ENCODE results near the gene NKX6-1. TPM values are rescaled to one million over a fixed set of nuclear protein-coding genes. Genes with fewer than 3 reads are reported as not detected.
A peak's percentile ranks its signal among the peaks of the same experiment; 100 is the strongest.

NKX6-1 gene
- not detected for total RNA-seq
- long read RNA-seq, donor 1: 0 reads
- long read RNA-seq, donor 2: 0 reads

DNA sequence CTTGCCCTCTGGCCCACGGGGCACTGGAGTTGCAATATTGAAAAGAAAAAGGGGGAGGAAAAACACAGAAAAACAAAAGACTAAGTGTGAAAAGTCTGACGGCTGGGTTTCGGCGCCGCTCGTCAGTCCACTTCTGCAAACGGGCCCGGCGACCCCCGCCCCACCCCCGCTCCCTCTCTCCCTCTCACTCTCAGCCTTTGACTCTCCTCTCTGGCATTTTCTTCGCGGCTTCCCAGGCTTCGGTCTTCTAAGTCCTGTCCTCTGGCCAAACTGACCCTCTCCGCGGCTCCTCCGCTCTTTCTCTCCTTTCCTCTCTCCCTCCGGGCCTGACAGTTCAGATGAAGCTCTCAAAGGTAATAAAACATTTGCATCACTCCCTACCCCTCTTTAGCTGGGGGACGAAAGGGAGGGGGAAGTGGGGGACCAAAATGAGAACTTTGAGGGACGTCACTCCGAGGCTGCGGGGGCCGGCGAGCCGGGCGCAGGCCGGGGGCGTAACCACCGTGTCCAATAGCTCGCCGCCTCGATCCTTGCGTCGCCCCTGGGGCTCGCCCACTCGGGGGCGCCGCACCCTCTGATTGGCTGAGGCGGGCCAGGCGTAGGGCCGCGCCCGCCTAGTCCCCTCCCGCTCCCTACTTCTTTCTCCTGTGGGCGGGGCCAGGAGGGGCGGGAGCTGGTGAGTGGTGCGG, at the start of gene NKX6-1:
Gene NKX6-1 (minus strand): TSS at position 358 of the 689 bp plus-strand sequence. CDS start 1,064 bp downstream, outside the sequence.
- DNase-seq (ENCODE audit: low spot score): peak; percentile 90

DNA sequence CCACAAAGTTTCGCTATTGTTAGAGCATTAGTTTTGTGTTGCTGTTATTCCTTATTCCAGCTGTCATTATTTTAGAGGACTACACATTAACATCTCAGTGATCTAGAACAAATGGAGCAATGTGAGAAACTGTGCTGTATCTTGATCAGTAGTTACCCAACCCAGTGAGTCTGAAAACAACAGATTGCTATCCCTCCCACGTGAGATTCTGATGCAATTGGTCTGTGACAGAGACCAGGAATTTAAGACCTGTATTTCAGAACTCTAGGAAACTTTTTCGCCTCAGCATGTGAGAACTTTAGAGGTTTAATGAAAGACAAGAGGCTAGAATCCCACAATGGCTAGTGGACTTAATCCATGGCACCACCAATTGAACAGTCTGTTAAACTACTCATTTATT, 48.1 kb upstream of the NKX6-1 start:
- DNase-seq (ENCODE audit: low spot score): no peak
- intact Hi-C loops (cut with DNase I): no loop called here

More for the DNA sequence above, at the start of gene NKX6-1:
- intact Hi-C loops (cut with DNase I): no loop called here

DNA sequence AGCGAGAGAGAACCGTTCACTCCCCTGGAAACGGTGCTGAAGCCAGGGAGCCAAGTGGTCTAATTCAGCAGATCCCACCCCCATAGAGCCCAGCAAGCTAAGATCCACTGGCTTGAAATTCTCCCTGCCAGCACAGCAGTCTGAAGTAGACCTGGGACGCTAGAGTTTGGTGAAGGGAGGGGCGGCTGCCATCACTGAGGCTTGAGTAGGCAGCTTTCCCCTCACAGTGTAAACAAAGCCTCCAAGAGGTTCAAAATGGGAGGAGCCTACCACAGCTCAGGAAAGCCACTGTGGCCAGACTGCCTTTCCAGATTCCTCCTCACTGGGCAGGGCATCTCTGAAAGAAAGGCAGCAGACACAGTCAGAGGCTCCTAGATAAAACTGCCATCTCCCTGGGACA, 46.0 kb upstream of the NKX6-1 start:
- intact Hi-C loops (cut with DNase I): no loop called here

DNA sequence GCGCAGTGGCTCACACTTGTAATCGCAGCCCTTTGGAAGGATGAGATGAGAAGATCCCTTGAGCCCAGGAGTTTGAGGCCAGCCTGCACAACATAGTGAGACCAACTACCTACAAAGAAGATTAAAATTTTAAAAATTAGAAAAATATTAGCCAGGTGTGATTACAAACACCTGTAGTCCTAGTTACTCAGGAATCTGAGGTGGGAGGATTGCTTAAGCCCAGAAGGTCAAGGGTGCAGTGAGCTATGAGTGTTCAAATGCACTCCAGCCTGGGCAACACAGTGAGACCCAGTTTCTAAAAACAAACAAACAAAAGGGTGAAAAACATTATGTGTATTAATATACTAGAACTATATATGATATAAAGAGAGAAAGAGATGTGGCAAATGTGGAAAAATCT, 36.8 kb upstream of the NKX6-1 start:
- intact Hi-C loops (cut with DNase I): no loop called here
- no peak for DNase-seq (ENCODE audit: low spot score)

More for the DNA sequence above, 46.0 kb upstream of the NKX6-1 start:
- DNase-seq (ENCODE audit: low spot score): no peak

DNA sequence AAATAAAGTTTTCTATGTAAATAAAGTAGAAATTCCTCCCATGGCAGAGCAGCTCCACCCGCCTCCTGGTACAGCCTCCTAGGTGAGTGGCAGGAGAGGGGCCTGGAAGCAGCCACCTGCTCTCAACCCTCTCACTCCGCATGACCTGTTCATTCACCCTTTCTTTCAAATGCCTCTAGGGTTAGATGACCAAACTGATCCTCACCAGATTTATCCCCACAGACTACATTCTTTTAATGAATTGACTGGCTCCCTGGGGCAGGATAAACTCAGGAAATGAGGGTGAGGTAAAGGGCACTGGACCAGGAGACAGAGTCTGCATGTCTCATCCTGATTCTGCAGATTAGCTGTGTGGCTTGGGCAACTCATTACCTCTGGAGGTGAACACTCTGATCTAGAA, 32.6 kb upstream of the NKX6-1 start:
- no peak for DNase-seq (ENCODE audit: low spot score)
- intact Hi-C loops (cut with DNase I): loop anchor here in 1 of 2 donors (5.0 kb wide), 1 partner anchor 1031 kb away; no protein-coding TSS in a partner anchor

DNA sequence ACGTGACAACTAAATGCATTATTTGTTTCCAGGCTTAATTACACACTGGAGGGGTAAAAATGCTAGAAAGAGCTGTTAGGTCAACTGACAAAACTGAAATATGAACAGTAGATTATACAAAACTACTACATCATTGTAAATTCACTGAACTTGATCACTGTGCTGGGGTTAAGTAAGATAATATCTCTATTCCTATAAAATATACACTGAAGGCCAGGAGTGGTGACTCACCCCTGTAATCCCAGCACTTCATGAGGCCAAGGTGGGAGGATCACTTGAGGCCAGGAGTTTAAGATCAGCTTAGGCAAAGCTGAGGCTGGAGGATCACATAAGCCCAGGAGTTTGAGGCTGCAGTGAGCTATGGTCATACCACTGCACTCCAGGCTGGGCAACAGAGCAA, 31.8 kb upstream of the NKX6-1 start:
- intact Hi-C loops (cut with DNase I): loop anchor here in 1 of 2 donors (5.0 kb wide), 1 partner anchor 1031 kb away; no protein-coding TSS in a partner anchor
- no peak for DNase-seq (ENCODE audit: low spot score)

DNA sequence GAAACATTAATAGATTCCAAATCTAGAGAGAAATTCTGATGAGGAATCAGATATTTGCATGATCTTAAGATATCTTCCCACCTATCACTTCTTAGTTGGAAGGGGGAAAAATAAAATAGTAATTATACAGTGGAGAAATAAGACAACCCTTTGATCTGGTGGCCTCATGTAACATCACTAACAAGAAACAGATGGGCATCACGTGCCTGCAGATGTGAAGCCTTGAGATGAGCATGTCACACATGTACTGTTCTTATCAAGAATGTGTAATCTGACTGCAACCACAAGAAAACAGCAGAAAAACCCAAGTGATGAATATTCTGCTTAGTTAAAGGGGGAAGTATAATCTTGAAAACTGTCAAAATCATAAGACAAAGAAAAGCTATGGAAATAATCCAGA, 31.4 kb upstream of the NKX6-1 start:
- DNase-seq (ENCODE audit: low spot score): no peak
- intact Hi-C loops (cut with DNase I): loop anchor here in 1 of 2 donors (5.0 kb wide), 1 partner anchor 1032 kb away; no protein-coding TSS in a partner anchor

DNA sequence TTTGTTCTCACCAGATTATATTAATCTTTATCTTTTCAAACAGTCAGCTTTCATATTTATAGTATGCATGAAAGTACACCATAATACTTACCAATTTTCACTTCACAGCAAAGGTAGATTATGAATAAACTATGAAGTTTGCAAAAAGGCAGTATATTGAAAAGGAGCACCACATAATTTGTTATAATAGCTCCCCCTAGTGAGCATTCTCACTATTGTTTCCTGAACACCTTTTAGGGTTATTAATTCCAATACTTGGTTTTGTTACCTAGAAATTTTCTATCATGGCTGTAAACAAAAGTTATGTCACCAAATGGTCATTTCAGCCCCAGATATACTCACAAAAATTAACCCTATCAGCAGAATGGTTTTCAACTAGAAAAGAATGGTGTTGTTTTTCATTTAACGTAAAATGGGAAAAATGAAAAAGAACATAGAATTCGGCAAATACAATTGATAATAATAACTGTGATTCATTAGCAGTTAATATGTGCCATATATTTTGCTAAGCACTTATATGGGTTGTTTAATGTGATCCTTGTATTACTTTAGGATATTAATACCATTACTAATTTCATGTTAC, 30.2 kb upstream of the NKX6-1 start:
- intact Hi-C loops (cut with DNase I): no loop called here
- no peak for DNase-seq (ENCODE audit: low spot score)

DNA sequence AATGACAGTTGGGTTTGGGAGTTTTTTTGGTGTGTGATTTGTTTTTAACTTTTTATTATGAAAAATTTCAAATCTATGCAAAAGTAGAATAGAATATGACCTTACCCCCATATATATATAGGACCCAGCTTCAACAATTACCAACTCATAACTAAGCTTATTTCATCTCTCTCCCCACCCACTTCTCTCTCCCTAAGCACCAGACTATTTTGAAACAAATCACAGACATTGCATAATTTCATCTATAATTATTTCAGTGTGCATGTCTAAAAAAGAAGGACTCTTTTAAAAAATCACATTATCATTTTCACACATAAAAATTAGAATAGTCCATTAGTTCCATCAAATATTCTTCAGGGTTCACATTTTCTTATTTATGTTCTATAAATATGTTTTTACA, 28.3 kb upstream of the NKX6-1 start:
- no peak for DNase-seq (ENCODE audit: low spot score)
- intact Hi-C loops (cut with DNase I): no loop called here

DNA sequence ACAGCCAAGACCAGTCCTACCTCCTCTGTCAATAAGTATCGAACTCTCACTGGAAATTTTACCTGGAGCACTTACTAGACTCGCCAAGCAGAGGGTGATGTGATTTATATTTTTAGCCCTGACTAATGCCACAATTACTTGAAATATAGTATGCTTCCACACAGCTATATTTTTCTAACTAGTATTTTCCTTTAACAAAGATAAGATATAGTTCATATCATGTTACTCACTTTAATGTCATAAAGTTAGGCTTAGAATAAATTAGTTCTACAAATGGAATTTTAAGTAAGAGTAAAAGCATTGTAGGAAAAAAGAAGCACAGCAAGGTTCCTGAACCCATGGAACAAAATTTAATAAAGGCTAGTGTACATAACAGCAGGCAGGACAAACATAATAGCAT, 16.0 kb upstream of the NKX6-1 start:
- DNase-seq (ENCODE audit: low spot score): no peak
- intact Hi-C loops (cut with DNase I): no loop called here

DNA sequence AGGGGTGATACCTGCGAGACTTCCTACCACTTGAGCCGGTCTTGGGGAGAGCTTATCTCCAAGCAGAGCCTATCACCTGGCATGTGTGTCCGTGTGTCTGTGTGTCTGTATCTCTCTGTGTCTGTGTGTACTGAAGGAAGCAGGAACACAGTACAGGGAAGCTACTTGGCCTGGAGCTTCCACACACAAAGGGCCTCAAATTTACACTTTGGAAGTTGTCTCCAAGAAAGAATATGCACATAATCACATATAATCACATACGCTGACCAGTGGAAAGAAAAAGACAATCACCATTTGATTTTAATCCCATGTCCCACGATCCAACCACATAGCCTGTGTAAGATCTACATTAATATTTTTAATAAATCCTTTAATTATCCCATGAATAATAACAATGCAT, 13.2 kb upstream of the NKX6-1 start:
- intact Hi-C loops (cut with DNase I): no loop called here
- DNase-seq (ENCODE audit: low spot score): no peak

DNA sequence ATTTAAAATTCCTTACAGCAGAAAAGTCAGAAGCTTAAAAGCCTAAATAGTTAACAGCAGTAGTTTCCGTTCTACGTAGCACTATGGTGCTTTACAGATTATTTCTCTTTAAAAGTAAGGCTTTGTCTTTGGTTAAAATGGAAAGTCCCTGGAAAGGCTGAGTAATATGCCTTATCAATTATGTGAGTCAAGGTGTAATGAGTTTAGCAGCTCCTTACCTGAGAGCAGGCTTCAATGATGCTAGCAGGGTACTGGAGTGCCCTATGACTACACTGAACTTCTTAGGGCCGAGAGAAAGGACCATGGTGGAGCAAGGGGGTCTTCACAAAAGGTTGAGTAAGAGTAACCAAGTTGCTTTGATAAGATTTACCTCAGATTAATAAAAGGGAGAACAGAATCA, 12.6 kb upstream of the NKX6-1 start:
- intact Hi-C loops (cut with DNase I): no loop called here
- no peak for DNase-seq (ENCODE audit: low spot score)

DNA sequence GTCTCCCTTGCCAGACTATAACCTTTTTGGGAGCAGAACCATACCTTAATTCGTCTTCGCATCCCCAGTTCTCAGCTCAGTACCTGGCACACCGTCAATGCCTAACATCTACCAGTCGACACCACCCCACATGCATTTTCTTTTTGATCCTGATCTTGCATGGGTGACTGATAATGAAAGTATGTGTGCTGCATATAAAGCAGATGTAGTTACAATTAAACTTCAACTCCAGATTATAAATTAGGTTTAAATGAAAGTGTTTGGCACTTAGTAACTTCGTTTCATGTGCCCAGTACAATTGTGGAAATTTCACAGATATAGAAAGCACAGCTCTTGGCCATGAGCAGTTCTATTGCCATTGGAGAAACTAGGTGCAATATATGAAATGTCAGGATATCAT, 8.8 kb upstream of the NKX6-1 start:
- intact Hi-C loops (cut with DNase I): no loop called here
- no peak for DNase-seq (ENCODE audit: low spot score)

DNA sequence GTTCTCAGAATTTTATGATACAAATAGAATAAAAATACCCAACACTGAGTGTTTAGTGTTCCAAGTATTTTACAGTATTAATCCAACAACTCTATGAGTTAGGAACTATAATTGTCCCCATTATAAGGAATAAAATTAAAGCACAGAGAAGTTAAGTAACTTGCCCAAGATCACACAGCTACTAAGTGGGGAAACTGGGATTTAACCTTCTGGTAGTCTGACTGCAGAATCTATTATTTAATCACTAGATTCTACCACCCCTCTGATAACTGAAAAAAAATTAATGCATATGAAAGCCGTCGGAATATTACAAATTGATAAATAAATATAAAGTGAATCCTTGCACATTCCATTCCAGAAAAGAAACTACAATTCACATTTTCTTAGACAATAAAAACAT, 5.7 kb upstream of the NKX6-1 start:
- intact Hi-C loops (cut with DNase I): no loop called here

DNA sequence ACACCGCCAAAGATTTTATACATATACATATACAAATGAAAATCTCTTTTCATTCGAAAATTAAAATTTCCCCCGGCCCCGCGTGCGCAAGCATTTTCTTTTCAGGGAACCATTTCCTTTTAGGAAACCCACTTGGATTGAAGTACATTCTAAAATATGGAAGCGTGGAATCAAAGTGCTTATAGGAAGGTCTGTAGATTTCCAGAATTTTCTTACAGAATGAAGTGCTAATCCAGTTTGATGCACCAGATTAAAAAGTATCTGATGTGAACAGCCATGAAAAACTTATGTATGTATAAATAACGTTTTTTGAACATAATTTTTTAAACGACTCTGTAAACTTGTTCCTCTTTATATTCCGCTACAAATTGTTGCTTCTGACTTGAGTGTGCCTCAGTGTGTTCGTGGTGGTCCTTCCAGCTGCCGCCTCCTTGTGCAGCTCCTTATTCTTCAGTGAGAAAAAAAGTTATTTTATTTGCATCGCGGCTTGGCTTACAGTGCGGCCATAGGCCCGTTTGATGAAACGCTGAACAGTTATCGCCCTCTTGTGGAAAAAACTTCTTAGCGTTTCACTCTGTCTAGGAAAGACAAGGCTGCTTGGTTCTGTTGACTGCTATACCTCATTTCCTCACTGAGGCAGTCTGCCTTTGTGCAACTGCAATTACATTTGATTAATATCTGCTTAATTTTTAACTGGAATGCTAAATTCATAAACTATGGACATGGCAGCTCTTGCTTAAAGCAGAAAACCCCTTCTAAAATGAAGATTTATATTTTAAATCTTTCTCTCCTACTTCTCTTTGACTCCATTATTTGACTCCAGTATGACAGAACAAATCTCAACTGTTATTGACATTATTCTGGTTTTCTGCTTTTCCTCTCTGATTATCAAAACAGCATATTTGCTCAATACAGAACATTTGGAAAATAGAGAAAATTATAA, 4.7 kb upstream of the NKX6-1 start:
- no peak for DNase-seq (ENCODE audit: low spot score)
- intact Hi-C loops (cut with DNase I): loop anchor here in 1 of 2 donors (2.0 kb wide), 1 partner anchor 45 kb away; no protein-coding TSS in a partner anchor

More for the DNA sequence above, 5.7 kb upstream of the NKX6-1 start:
- no peak for DNase-seq (ENCODE audit: low spot score)

DNA sequence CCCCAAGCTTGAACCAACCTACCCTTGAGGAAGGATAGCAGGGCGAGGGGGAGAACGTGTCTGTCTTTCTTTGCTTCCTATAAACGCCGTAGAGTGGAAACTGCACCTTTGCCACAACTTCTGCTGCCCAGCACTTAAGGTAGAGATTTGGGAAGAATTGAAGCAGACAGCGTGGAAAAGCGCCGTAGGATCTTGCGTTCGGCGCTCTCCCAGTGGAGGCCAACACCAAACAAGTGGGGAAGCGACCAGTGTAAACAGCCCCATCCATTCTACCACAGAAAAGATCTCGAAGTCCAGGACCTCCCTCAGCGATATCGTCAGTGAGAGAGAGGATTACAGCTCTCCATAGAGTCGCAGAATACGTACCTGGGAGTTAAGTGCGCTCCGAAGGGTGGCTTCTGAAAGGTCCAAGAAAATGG, 3.9 kb upstream of the NKX6-1 start:
- no peak for DNase-seq (ENCODE audit: low spot score)
- intact Hi-C loops (cut with DNase I): loop anchor here in 1 of 2 donors (2.0 kb wide), 1 partner anchor 44 kb away; no protein-coding TSS in a partner anchor

DNA sequence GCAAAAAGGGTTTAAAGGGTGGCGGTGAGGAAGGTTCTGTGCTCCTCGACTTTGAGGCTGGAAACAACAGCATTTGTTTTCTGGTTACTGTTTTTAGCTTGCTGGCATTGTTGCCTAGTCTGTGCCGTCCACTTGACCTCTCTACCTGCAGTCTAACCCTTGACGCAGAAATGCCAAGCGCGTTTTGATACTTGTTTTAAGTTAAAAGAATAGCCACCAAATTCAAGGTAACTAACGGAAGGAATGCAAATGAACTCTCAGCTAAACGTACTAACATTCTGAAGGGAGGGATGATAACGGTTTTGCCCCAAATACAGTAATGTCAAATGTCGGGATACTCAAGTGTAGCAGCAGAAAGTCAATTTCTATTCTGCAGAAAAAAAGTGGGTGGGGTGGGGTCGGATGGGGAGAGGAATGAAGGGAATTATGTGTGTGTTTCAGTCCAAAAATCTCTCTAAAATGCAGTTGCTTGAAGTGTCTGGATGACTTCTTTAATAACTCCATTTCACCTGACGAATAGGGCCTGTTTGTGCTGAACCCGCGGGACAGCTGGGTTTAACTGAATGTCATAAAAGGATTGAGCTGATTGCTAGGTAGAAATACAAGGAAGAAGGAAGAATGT, 3.4 kb upstream of the NKX6-1 start:
- no peak for DNase-seq (ENCODE audit: low spot score)
- intact Hi-C loops (cut with DNase I): loop anchor here in 1 of 2 donors (2.0 kb wide), 1 partner anchor 44 kb away; no protein-coding TSS in a partner anchor

DNA sequence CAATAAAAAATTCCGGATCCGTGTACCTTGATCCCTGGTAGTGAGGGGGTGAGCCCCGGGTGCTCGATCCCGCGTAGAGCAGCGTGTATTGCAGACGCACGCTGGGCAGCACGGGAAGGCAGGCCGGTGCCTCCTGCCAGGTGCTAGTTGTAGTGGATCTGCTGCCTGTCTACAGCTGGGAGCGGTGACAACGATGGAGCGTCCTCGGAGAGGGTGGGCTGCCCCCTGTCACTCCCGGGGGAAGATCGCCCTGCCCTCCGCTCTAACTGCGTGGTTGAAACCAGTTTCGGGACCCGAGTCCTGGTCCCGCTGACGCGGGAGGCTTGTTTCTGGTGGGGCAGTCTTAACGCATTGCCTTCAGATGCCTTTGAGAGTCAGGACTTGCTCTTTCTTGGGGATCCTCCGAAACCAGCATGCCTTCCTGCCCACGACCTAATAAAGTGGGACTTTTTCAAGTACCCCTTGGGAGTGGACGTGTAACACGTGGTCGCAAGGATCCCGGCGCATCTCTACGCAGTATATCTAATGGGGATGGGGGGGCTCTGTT, 2.7 kb upstream of the NKX6-1 start:
- DNase-seq (ENCODE audit: low spot score): no peak
- intact Hi-C loops (cut with DNase I): loop anchor here in 1 of 2 donors (2.0 kb wide), 1 partner anchor 43 kb away; no protein-coding TSS in a partner anchor

DNA sequence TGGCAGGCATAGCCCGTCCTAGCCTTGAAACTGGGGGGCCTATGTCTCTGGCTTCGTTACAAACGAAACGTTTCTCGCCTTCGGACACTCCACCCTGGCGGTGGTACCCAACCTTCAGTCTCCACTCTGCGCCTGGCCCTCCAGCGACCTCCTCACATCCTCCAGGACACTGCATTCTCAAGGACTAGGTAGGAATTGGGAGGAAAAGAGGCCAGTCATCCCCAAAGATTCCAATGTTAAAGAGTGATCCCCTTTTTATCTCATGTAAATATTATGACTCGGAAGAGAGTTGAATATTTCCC, 2.1 kb upstream of the NKX6-1 start:
- intact Hi-C loops (cut with DNase I): no loop called here
- DNase-seq (ENCODE audit: low spot score): no peak

Data from posterior vena cava (tissue), 2 donors.